ENCODE data around the gene TCF12.

Gene TCF12

GRCh38 chr15:57053470-57053869 is 135.0 kb downstream of the TCF12 start:
- no peak for DNase-seq (ENCODE audit: low spot score)

- no peak for DNase-seq (ENCODE audit: low spot score)
Measured at GRCh38 chr15:57054204-57054750, 135.8 kb downstream of the TCF12 start.

GRCh38 chr15:57056357-57056756 is 137.9 kb downstream of the TCF12 start:
- no peak for DNase-seq (ENCODE audit: low spot score)

- no peak for DNase-seq (ENCODE audit: low spot score)
Measured at GRCh38 chr15:57057134-57057930, 138.9 kb downstream of the TCF12 start.

- no peak for DNase-seq (ENCODE audit: low spot score)
Measured at GRCh38 chr15:57059026-57059660, 140.7 kb downstream of the TCF12 start.

- DNase-seq (ENCODE audit: low spot score), result no peak
Measured at GRCh38 chr15:57060799-57061198, 142.4 kb downstream of the TCF12 start.

- DNase-seq (ENCODE audit: low spot score), result no peak
Measured at GRCh38 chr15:57061281-57061680, 142.8 kb downstream of the TCF12 start.

GRCh38 chr15:57061696-57062095 is 143.3 kb downstream of the TCF12 start:
- DNase-seq (ENCODE audit: low spot score), result no peak

GRCh38 chr15:57064033-57064432 is 145.6 kb downstream of the TCF12 start:
- no peak for DNase-seq (ENCODE audit: low spot score)

- no peak for DNase-seq (ENCODE audit: low spot score)
Measured at GRCh38 chr15:57069423-57069822, 151.0 kb downstream of the TCF12 start.

- no peak for DNase-seq (ENCODE audit: low spot score)
Measured at GRCh38 chr15:57070674-57071073, 152.2 kb downstream of the TCF12 start.

- no peak for DNase-seq (ENCODE audit: low spot score)
Measured at GRCh38 chr15:57079446-57079845, 161.0 kb downstream of the TCF12 start.

- no peak for DNase-seq (ENCODE audit: low spot score)
Measured at GRCh38 chr15:57079931-57080620, 161.6 kb downstream of the TCF12 start.

GRCh38 chr15:57082054-57082728 is 163.7 kb downstream of the TCF12 start:
- no peak for DNase-seq (ENCODE audit: low spot score)

- no peak for DNase-seq (ENCODE audit: low spot score)
Measured at GRCh38 chr15:57084192-57084591, 165.7 kb downstream of the TCF12 start.

GRCh38 chr15:57085267-57085666 is 166.8 kb downstream of the TCF12 start:
- DNase-seq (ENCODE audit: low spot score), result no peak

- DNase-seq (ENCODE audit: low spot score), result no peak
Measured at GRCh38 chr15:57086857-57087427, 168.5 kb downstream of the TCF12 start.

- no peak for DNase-seq (ENCODE audit: low spot score)
Measured at GRCh38 chr15:57089815-57090495, 171.5 kb downstream of the TCF12 start.

- DNase-seq (ENCODE audit: low spot score), result no peak
Measured at GRCh38 chr15:57090496-57090859, 172.0 kb downstream of the TCF12 start.

GRCh38 chr15:57091636-57092035 is 173.2 kb downstream of the TCF12 start:
- DNase-seq (ENCODE audit: low spot score), result no peak

- no peak for DNase-seq (ENCODE audit: low spot score)
Measured at GRCh38 chr15:57092252-57092651, 173.8 kb downstream of the TCF12 start.
